SW 1271 (cell line): ENCODE measurements around the gene RAD51B.

Source experiments
- DNase-seq, 2 experiments: peaks; one replicate each; lab custom pipeline; 2025; lab: John Stamatoyannopoulos, UW

RAD51B gene

DNA sequence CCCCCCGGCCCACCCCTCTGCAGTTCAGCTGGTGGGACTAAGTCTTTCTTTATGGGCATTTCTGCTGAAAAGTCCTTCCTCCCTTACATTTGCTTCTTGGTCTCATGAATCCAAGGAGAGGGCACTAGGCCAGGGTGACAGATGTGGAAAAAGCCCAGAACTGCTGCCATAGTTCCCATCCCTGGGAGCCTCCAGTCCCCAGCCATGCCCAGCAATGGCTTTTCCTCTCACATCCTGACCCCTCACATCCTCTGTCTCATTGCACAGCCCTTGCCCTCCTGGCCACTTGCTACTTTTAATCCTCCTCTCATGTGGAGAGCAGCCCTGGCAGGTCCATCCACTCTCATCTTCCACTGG lies 850.8 kb downstream of the RAD51B start:
- no peak for DNase-seq

DNA sequence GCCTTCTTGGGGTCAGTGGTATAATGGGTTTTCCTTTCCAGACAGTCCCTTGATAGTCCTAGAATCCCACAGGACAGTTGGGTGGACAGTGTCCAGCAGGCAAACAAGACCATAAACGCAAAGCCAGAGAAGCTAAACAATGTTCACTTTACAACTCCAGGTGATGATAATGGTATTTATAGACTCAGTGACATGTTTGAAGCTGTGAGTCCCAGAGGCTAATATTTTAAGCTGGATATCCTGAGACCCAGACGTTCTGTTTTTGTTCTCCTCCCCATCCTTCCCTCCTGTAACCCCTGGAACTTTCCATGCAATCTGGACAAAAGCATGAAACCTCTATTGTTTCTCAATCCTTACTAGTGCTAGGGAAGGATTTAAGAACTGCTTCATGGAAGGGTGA lies 852.3 kb downstream of the RAD51B start:
- DNase-seq: no peak

DNA sequence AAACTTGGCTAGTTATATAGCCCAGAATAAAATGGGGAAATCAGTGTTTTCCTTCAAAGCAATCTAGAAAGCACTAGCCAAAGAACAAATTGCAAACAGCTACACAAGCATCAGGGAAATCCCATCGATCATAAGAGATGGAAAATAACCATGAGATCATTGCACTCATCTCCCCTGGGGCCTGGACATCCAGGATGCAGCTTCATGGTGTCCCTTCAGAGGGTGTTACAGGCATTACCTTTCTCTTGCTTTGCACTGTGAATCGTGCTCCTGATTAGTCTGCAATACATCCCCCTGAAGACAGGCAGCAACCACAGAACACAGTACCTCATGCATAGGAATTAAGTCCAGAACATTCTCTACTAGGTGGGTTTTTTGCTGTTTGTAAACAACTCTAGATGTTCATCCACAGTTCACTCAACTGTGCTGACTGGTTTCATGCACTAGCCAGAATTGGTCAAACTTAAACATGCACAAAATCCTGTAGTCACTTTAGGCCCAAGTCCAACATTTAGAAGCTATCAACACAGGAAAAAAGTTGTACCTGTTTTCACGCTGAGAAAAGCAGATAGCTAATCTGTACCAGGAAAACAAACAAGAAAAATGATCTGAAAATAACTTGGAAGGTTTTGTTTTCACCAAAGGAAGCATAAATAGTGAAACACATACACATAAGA lies 853.2 kb downstream of the RAD51B start:
- DNase-seq: no peak

DNA sequence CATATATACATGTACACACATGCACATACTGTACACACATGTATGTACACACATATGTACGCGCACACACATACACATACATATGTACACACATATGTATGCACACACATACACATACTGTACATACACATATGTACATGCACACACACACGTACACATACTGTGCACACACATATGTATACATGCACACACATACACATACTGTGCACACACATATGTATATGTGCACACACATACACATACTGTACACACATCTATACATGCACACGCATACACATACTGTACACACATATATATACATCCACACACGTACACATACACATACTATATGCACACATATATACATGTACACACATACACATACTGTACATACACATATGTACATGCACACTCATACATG lies 853.9 kb downstream of the RAD51B start:
- DNase-seq: no peak

DNA sequence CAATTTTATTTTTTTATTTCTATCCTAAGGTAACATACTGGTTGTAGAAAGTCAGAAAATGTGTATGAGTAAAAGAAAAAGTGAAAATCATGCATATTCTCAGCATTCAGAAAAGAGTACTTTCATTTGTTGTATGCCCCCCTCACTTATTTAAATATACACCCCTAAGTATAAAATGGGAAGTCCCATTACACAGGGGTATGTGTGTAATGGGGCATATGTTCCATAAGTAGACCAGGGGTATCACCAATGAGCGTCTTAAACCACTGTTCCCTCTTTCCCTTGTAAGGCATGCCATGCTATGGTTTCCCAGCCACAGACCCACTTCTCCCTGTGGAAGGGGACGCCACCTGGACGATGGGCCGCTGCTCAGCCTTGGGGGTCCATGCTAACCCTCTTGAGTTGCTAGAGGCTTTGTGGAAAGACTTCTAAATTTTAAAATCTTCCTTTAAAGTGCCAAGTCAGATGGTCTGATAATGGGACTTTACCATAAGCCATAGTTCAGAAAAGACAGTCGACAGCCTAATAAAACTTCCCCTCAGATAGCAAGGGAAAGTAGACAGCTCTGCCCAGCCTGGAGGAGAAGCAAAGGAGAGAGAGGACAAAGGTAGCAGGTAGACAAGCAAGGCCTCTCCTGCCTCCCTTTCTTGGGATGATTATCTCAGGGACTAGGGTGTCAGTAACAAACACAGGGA lies 855.1 kb downstream of the RAD51B start:
- no peak for DNase-seq

DNA sequence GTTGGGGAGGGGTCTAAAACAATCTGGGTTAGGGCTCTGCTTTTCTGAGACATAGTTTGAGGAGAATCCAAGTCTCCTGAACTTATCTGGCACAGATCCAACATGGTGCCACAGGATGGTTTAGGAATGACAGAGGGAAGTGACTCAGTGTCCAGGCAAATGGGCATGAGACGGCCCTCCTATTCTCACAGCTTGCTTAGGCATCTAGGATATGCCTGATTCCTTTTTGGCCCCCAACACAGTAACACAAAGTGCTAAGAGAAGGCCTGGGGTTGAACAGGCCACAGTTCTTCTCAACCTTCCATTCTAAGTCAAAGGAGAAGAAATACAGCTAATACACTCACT lies 855.6 kb downstream of the RAD51B start:
- DNase-seq: peak; percentile 76 to 79

DNA sequence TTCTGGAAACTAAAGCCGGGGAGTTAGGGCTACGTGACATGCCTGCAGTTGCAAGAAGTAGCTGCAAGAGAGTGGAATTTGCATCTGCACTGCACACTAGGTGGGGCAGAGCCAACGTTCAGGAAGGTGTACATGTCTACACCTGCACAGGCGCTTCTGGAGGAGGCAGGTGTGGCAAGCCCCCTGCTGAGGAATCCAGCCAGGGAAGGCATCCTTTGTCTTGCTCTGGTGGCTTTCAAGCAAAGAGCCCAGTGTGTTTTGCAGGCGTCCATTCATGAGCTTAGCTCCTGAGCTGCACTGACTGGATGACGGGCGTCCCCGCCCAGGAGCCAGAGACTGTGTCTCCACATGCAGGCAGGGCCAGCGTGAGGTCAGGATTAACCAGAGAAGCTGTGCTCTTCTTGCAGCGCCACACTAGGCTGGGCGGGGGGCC lies 856.9 kb downstream of the RAD51B start:
- DNase-seq: no peak

DNA sequence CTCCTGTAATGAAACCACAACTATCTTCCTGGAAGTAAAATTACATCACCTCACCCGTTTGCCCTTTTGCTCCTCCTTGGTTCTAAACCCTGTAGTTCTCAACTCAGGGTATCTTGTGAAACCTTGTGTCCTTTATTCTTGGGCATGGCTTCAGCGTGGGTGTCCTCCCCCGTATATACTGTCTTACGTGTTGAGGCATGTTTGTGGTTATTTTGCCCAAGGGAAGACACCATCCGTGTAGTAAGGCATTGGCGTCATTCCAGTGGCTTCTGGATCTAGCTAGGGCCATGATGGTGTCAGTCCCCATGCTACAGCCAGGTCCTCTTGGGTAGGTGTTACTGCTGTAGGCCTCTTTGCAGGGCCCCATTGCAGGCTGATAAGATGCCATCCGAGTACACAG lies 857.9 kb downstream of the RAD51B start:
- DNase-seq: no peak

DNA sequence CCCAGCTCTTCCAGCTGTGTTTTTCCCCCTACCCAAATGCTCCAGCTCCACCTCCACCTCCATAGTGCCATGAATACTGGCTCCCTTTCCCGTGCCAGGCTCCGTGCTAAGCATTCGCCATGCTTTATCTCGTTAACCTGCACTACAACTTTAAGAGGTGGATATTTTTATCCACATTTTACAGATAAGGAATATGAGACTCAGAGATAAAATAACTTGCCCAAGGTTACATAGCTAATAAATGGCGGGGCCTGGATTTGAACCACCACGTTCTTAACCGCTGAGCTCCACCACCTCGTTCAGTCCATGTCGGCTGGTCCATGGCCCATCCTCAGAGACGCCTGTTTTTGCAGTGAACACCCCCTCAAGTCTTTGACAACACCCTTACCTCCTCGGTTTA lies 858.3 kb downstream of the RAD51B start:
- DNase-seq: no peak

DNA sequence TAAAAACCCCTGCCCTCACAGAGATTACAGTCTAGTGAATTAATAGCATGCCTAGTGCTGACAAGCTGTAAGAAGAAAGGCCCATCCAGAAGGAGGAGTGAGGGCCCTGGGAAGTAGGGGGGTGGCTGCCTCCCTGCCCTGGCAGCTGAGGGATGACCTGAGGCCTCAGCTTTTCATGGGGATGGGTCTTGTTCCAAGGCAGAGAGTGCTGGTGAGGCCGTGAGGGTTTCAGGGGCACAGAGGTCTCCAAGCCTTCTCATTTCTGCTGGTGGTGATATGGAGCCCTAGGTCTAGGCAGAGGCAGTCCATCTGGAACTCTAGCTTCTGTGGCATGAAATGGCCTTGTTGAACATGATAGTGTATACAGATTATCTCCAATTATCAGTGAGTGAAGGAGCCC lies 858.9 kb downstream of the RAD51B start:
- no peak for DNase-seq

DNA sequence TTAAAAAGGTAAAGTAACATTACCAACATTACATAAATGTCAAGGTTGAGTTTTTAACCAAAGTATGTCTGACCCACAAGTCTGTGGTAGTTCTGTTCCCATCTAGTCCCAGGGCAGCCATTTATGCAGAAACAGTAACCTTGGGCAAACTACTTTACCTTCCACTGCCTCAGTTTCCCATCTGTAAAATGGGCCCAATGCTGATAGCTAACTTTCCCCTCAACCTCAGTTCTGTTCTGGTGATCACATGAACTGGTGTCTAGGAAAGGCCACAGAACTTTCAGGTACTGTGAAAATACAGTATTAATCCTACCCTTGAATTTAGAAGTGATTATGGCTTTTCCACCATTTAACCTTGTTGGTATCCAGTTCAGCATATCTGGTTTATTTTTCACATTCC lies 859.7 kb downstream of the RAD51B start:
- no peak for DNase-seq

DNA sequence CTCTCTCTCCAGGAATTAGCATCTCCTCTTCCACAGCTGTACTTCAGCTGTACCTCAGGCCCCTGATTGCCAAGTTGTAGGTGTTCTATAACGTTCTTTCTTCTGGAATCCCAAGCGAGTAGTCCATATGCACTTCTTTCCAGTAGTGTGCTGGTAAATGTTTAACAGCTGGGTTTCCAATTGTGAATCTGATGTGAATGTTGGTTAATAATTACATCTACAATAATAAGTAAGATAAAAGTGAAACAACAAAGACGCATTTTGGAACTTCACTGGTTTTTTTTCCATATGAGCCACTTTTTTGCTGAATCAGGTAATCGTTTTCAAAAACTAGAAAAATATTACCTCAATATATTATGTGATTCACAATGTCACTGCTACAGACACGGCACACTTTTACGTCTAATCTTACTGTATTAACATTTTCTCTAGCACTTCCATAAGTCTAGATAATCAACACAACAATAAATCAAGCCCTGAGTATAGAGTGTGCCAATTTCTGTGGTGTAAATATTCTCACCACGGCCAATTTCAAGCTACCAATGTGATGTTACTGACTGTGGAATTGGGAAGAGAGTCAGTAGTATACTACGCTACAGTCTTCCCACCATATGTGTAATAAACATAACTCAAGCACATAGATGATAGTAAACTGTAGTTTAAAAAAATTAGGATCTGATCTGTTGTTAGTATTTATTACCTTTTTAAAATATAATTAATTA lies 860.3 kb downstream of the RAD51B start:
- DNase-seq: no peak

DNA sequence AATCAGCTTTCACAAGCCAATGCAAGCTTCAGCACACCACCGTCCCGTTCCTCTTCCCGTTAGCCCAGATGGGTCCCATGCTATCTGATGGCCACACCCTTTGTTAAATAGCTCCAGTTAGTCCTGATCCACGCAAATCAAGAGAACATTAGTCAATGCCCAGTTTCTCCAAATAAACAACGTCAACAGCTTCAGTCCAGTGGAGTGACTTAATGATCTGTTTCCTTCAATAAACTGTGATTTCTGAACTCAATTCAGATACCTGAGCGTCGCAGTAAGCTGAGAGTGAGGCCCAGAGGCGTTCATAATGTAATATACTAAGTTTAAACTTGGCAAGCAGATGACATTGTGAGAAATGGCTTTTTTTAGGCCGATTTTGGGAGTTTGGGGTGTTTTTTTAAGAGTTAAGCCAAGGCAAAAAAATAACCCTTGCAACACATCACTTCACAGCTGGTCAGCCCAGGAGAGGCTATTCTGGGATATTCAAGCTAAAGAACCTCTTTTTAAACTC lies 861.0 kb downstream of the RAD51B start:
- DNase-seq: no peak

DNA sequence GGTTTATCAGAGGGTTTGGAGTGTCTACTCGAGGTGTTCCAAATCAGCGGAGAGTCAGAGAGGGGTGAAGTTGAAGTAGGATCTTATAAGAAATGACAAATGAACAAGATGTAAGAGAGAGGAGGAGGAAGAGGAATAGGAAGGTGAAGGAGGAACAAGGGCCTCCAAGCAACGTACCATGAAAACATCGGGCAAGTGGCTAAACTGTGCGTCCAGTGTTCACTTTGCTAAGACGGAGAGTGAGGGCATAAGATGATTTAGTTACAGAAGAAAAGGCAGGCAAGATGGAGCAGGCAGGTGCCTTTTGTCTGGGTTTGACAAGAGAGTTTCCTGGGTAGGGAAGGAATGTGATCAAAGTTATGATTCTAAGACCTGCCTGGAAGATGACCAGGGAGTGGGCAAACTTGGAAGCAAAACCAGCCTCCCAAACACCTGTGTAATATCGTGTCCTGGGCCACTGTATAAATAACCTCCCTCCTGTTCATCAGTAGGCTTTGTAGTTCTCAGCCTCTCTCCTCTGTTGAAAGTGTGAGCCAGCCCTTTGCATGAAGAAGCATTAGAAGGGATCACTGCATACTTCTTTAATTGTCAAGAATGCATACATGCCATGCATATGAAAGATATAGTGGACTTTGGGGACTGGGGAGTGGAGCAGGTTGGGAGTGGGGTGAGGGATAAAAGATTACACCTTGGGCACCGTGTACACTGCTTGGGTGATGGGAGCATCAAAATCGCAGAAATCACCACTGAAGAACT lies 861.9 kb downstream of the RAD51B start:
- no peak for DNase-seq

DNA sequence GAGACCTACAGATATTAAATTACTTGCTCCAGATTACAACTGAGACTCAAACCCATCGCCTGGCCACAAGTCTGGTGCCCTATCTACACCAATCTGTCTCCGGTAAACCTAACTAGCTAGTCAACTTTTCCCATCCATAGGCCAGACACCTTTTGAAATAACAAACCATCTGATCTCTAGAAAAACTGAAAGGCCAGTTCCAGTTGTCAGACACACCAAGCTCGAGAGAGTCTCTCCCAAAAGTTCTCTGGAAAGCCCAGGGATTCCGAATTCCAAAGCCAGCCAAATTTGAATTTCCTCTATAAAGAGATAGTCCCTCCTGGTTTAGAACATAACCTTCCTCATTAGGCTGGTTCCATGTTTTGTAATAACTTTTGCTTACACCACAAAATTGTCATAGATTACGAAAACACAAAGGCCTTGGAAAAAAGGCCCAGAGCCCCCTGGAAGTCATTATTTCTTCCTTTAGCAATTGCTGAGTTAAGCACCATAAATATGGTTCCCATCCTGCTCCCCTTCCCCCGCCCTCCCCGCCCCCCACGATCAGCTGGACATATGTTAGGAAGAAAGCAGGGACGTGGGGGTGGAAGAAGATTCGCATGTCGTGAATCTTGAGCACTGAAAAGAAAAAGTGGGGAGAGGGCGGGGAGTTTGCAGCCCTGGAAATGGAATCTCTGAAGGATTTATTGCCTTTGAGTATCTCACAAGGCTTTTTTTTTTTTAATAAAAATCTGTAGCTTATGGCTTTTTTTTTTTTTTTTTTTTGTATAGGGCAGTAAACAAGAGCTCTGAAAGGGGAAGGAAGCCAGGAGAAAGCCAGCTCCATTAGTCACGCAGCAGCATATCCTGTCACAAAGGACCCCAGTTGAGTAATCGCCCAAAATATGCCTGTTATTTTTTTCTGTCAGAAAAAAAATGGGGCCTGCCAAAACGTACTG lies 862.9 kb downstream of the RAD51B start:
- peak; percentile 87 to 96 for DNase-seq

DNA sequence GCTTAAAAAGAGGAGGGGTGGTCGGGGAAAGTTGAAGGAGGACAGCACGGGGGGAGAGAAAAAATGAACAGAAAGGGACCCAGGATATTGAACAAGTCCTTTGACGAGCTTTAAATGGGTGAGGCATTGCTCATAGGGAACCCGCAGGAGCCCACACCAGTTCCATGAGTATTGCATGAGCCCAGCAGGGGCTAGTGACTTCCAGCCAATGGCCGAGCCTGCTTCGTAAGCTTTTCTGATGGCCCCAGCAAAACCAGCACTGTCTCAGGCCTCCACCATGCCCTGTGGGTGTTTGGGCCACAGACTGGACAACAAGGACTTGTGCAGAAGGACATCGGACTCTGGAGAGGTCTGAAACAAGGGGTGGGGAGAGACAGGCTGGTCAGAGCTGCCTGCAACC lies 863.7 kb downstream of the RAD51B start:
- no peak for DNase-seq

DNA sequence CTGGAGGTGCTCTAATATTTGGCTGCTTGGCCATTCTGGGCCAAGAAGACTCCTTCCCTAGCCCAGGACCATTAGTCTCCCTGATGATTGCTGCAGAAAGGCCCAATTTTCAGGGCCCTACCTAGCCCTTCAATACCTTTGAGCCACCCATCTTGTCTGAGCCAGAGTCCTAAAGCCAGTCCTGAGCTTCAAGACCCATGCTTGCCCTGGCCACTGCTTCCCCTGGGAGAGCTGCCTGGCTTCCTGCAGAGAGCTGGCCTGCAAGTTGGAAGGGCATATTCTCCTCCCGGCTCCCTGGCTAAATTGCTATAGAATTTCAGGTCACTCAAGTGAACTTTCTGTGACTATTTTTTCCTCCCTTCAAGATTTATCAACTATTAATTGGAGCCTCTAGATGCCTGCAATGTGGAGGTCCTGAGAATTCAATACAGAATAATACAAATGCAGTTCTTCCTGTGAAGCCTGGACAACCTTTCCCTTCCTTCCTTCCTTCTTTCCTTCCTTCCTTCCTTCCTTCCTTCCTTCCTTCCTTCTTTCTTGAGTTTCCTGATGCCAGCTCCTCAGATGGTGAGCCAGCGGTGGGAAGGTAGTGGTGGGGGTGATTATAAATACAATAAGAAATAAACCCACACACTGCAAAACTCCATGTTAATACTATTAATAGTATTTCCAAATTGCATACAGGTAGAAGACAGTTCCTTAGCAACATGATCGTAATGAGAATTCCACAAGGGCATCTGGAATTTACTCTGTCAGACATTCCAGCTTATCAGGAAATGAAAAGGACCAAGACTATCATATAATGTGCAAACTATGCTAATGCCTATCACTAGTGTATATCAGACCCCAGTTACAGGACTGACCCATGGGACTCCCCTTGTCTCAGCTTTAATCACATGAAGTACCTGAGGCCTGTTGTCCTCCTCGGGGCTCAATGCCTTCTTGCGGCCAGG lies 865.2 kb downstream of the RAD51B start:
- DNase-seq: no peak

DNA sequence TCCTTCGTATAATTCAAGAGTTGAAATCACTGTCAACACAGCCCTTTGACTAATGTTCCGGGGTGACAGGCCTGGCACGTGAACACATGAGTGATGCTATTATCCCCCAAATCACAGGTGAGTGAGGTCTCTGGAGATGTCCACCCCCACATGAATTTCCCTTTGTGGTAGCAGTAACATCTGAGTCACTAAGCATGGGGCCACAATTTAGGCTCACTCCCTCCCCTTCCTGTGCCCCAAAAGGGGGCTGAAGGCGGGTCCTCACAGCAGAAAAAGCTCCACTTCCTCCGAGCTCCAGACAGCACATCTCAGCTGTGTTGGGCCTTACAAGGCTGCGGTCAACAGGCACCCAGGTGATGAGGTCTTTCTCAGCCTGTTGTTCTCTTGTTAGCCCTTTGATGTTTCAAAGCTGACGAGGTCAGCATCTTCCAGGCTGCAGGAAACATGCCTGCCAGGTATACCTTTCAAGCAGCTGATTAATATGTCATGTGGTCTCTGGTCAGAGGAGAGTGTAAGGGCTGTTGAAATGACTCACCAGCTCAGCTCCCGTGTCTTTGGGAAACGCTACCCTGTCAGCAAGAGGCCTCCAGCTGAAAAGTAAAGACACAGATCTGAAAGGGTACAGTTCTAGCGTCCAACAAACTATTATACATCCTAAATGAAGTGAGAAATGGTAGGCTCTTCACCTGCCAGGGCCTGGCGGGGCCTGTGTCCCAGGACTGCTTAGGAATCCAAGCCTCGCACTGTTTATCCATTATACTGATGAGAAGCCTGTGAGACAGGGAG lies 866.0 kb downstream of the RAD51B start:
- DNase-seq: no peak

DNA sequence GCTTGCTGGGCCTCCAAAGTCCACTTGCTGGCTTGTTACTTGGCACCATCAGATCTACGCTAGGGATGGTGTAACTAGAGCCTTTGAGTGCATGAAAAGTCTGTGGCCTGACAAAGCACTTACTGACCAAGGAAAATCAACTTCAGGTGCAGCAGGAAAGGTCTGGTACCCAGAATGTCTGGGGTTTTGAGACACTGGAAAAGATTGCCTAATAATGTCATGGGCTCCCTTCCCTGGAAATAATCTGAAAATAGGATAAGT lies 866.6 kb downstream of the RAD51B start:
- no peak for DNase-seq

DNA sequence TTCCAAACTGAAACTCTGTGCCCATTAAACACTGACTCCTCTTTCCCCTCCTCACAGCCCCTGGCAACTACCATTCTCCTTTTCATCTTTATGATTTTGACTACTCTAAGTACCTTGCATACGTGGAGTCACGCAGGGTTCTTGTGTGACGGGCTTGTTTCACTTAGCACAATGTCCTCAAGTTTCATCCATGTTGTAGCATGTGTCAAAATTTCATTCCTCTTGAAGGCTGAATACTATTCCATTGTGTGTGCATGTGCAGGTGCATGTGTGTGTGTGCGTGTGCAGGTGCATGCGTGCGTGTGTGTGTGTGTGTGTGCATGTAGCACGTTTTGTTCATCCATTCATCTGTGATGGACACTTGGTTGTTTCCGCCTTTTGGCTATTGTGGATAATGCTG lies 867.1 kb downstream of the RAD51B start:
- DNase-seq: no peak
